Nephron (organoid): ENCODE data around the gene LHX8.

Experiments
- H3K27ac Mint-ChIP-seq, 3 experiments: 2 replicates each; pipeline ENCODE4 v1.8.0; 2020; ENCODE audit warnings: mixed read lengths in 3 of 3, mild to moderate bottlenecking in 2 of 3, moderate library complexity in 1 of 3
- H3K27me3 Mint-ChIP-seq: 2 replicates; pipeline ENCODE4 v1.8.0; 2021; ENCODE audit warnings: low read depth, mild to moderate bottlenecking, moderate library complexity, mixed read lengths
- H3K36me3 Mint-ChIP-seq: 2 replicates; pipeline ENCODE4 v1.8.0; 2020; ENCODE audit warnings: low read depth, mixed read lengths
- H3K4me1 Mint-ChIP-seq: 2 replicates; pipeline ENCODE4 v1.8.0; 2020; ENCODE audit warnings: mixed read lengths
- H3K4me3 Mint-ChIP-seq, 3 experiments: 2 replicates each; pipeline ENCODE4 v1.8.0; 2020; ENCODE audit warnings: mild to moderate bottlenecking in 3 of 3, mixed read lengths in 3 of 3, moderate library complexity in 2 of 3
- H3K9me3 Mint-ChIP-seq: 2 replicates; pipeline ENCODE4 v1.8.0; 2020; ENCODE audit warnings: mixed read lengths
- CTCF ChIP-seq, 3 experiments: fragments of 200-600 bp; sonication (generic); IDR thresholded peaks; one replicate each; pipeline ENCODE4 v1.5.0; 2021; ENCODE audit warnings: antibody characterized with exemption in 3 of 3; ENCODE audit not compliant: unreplicated experiment in 3 of 3

The LHX8 gene

GRCh38 chr1:75130865-75131564 lies 3.2 kb upstream of the LHX8 start:
- H3K27ac Mint-ChIP-seq, result no peak overlapping the region
- H3K4me1 Mint-ChIP-seq, result peaks cover 41% of the 10 kb centered on the region
- H3K27me3 Mint-ChIP-seq, result peaks cover 97% of the 10 kb centered on the region
- H3K4me3 Mint-ChIP-seq, result peak overlapping the region in 1 of 3 experiments; percentile 54
- TF ChIP-seq CTCF (IDR thresholded peaks at IDR 0.05; ENCODE audit: unreplicated experiment in 3 of 3), result no peak
- peaks cover 11% of the 10 kb centered on the region for H3K9me3 Mint-ChIP-seq
- no peaks in the 10 kb centered on the region for H3K36me3 Mint-ChIP-seq

- Mint-ChIP-seq H3K4me1 (peaks cover 41% of the 10 kb centered on the region), H3K27ac (no peak overlapping the region), H3K36me3 (no peaks in the 10 kb centered on the region), H3K27me3 (peaks cover 100% of the 10 kb centered on the region), H3K4me3 (no peak overlapping the region), H3K9me3 (peaks cover 11% of the 10 kb centered on the region)
- no peak for TF ChIP-seq CTCF (IDR thresholded peaks at IDR 0.05; ENCODE audit: unreplicated experiment in 3 of 3)
Observed at GRCh38 chr1:75131565-75132241, 2.5 kb upstream of the LHX8 start.

GRCh38 chr1:75132242-75132811 lies 1.9 kb upstream of the LHX8 start:
- TF ChIP-seq CTCF (IDR thresholded peaks at IDR 0.05; ENCODE audit: unreplicated experiment in 3 of 3), result no peak
- Mint-ChIP-seq H3K27ac (no peak overlapping the region), H3K4me3 (peak overlapping the region in 1 of 3 experiments; percentile 16), H3K4me1 (peaks cover 41% of the 10 kb centered on the region), H3K36me3 (no peaks in the 10 kb centered on the region), H3K27me3 (peaks cover 100% of the 10 kb centered on the region), H3K9me3 (peaks cover 11% of the 10 kb centered on the region)

GRCh38 chr1:75132812-75133619 lies 1.2 kb upstream of the LHX8 start:
- Mint-ChIP-seq H3K36me3 (no peaks in the 10 kb centered on the region), H3K9me3 (peaks cover 6% of the 10 kb centered on the region), H3K4me1 (peaks cover 41% of the 10 kb centered on the region), H3K4me3 (peak overlapping the region; percentile 13 to 23 (median 19)), H3K27ac (no peak overlapping the region), H3K27me3 (peaks cover 100% of the 10 kb centered on the region)
- no peak for TF ChIP-seq CTCF (IDR thresholded peaks at IDR 0.05; ENCODE audit: unreplicated experiment in 3 of 3)

GRCh38 chr1:75134647-75135572 lies 722 bp downstream of the LHX8 start:
- TF ChIP-seq CTCF (IDR thresholded peaks at IDR 0.05; ENCODE audit: unreplicated experiment in 3 of 3), result no peak
- H3K27ac Mint-ChIP-seq, result no peak overlapping the region
- no peaks in the 10 kb centered on the region for H3K36me3 Mint-ChIP-seq
- peaks cover 100% of the 10 kb centered on the region for H3K27me3 Mint-ChIP-seq
- H3K4me1 Mint-ChIP-seq, result peaks cover 41% of the 10 kb centered on the region
- peak overlapping the region; percentile 69 to 80 (median 77) for H3K4me3 Mint-ChIP-seq
- no peaks in the 10 kb centered on the region for H3K9me3 Mint-ChIP-seq
